ENCODE measurements around the gene ZEB1.

- no peak for TF ChIP-seq CTCF (IDR thresholded peaks at IDR 0.05; ENCODE audit: low read depth, low read length, poor library complexity, severe bottlenecking)
- TF ChIP-seq EZH2phosphoT487 (IDR thresholded peaks at IDR 0.05; ENCODE audit: borderline replicate concordance, low read length): no peak
These were observed 65.0 kb downstream of the ZEB1 start for GRCh38 chr10:31383810-31384588.

All from DOHH2 (cell line).